ENCODE data around the gene ZNF554. TPM values are rescaled to one million over a fixed set of nuclear protein-coding genes. Genes with fewer than 3 reads are reported as not detected.

Gene ZNF554
- total and polyA plus RNA-seq, 2 of the 8 experiments (the other 6 are each of a cell fraction or from before 2014, with no cell fraction given): 1.8 to 5.7 TPM

GRCh38 chr19:2805261-2805900 is 14.3 kb upstream of the ZNF554 start:
- H4K20me1 ChIP-seq (replicated peaks in 1 of 2; ENCODE audit: control insufficient read depth in 1 of 2, insufficient read depth in 2 of 2, low read length in 2 of 2): peaks cover 9 to 31% of the 10 kb centered on the region in 2 experiments
- WGBS, 2 experiments (ENCODE audit: extremely low coverage in 1 of 2, insufficient coverage in 1 of 2, insufficient read length in 1 of 2, insufficient replicate concordance in 2 of 2, low coverage in 1 of 2, low lambda C conversion rate in 2 of 2, missing lambda C conversion rate in 1 of 2): 95% methylated on average over 17 of the region's 28 CpGs; no CpG with 5 or more reads in 1 of the 2 experiments
- no peak overlapping the region for H2BK12ac ChIP-seq (ENCODE audit: low read depth, low read length)
- H4K5ac ChIP-seq (ENCODE audit: insufficient read length, low read depth, low read length): no peak overlapping the region
- no peak overlapping the region for H3K4me2 ChIP-seq (ENCODE audit: insufficient read depth in 1 of 2, low read depth in 2 of 2, low read length in 2 of 2)
- H2BK5ac ChIP-seq (ENCODE audit: low read depth, low read length): no peak overlapping the region
- H3K79me1 ChIP-seq (ENCODE audit: low read depth, low read length): peaks cover 11% of the 10 kb centered on the region
- no peak overlapping the region for H2AK5ac ChIP-seq (ENCODE audit: low read depth, low read length)
- H3K27ac ChIP-seq (ENCODE audit: low read depth, low read length): no peak overlapping the region
- H2BK15ac ChIP-seq (ENCODE audit: low read length): no peak overlapping the region
- H3K23me2 ChIP-seq (ENCODE audit: low read depth, low read length): peaks cover 7% of the 10 kb centered on the region; the same call in 1 of the 2 replicates
- H3K9me3 ChIP-seq (ENCODE audit: insufficient read depth in 2 of 2, low read depth in 1 of 2, low read length in 1 of 2): no peaks in the 10 kb centered on the region
- H2AFZ ChIP-seq (ENCODE audit: low read length): no peak overlapping the region
- H3K14ac ChIP-seq (ENCODE audit: insufficient read length): no peak overlapping the region
- no peaks in the 10 kb centered on the region; a peak in 1 of 7 replicates for H3K4me1 ChIP-seq (replicated peaks in 1 of 4; ENCODE audit: control insufficient read depth in 3 of 4, insufficient read depth in 4 of 4, low read length in 3 of 4)
- H4K8ac ChIP-seq (ENCODE audit: extremely low read depth, insufficient read depth, low read length): no peak overlapping the region
- ChIA-PET CTCF (ENCODE audit: partially characterized antibody) (no interaction called here), POLR2A (ENCODE audit: partially characterized antibody) (no interaction called here)
- no peaks in the 10 kb centered on the region for H3K27me3 ChIP-seq (replicated peaks in 1 of 4; ENCODE audit: control insufficient read depth in 3 of 4, extremely low read depth in 1 of 4, insufficient read depth in 3 of 4, low read length in 3 of 4)
- H3K4me3 ChIP-seq (ENCODE audit: extremely low read depth in 1 of 4, insufficient read depth in 2 of 4, low read depth in 3 of 4, low read length in 4 of 4): no peak overlapping the region
- no peak overlapping the region for H4K91ac ChIP-seq (replicated peaks; ENCODE audit: insufficient read length, low read length)
- DNase-seq (ENCODE audit: low read depth in 1 of 2, low spot score in 2 of 2) (no peak), FAIRE-seq (no peak)
- H3K4ac ChIP-seq (replicated peaks; ENCODE audit: insufficient read length, low read depth, low read length): no peak overlapping the region
- H2BK20ac ChIP-seq (ENCODE audit: low read length): no peak overlapping the region
- H3K18ac ChIP-seq (ENCODE audit: extremely low read depth, low read length): no peak overlapping the region
- H3K36me3 ChIP-seq (ENCODE audit: control insufficient read depth in 2 of 4, insufficient read depth in 4 of 4, low read length in 3 of 4): peaks cover 9 to 72% (median 55%) of the 10 kb centered on the region in 4 experiments; a peak in 7 of 8 replicates
- H3K23ac ChIP-seq (ENCODE audit: insufficient read length): no peak overlapping the region
- no peak overlapping the region for H3K56ac ChIP-seq (replicated peaks; ENCODE audit: insufficient read length, low read depth, low read length)
- H3K9ac ChIP-seq (replicated peaks in 1 of 4; ENCODE audit: extremely low read depth in 1 of 4, low read depth in 3 of 4, low read length in 3 of 4): no peak overlapping the region
- H2BK120ac ChIP-seq (replicated peaks; ENCODE audit: low read depth, low read length): no peak overlapping the region
- H3K79me2 ChIP-seq (ENCODE audit: control insufficient read depth in 1 of 2, insufficient read depth in 2 of 2, low read length in 2 of 2): no peaks in the 10 kb centered on the region
- TF ChIP-seq JUN (IDR thresholded peaks at IDR 0.05; ENCODE audit: low read depth, low read length): no peak
- no peak for TF ChIP-seq RNF2 (IDR thresholded peaks at IDR 0.05; ENCODE audit: borderline replicate concordance, low read depth, low read length, missing control alignments, poor library complexity, severe bottlenecking)
- TF ChIP-seq TBP (IDR thresholded peaks at IDR 0.05; ENCODE audit: low read depth, low read length): no peak
- TF ChIP-seq KDM5A (IDR thresholded peaks at IDR 0.05; ENCODE audit: low read length): no peak
- no peak for TF ChIP-seq BCL11A (IDR thresholded peaks at IDR 0.05; ENCODE audit: low read depth in 2 of 2, low read length in 2 of 2)
- no peak for TF ChIP-seq EP300 (IDR thresholded peaks at IDR 0.05; ENCODE audit: borderline replicate concordance in 1 of 2, low read depth in 2 of 2, low read length in 2 of 2)
- no peak for TF ChIP-seq POLR2AphosphoS5 (IDR thresholded peaks at IDR 0.05; ENCODE audit: low read depth, low read length)
- TF ChIP-seq CEBPB (IDR thresholded peaks at IDR 0.05; ENCODE audit: low read depth, low read length): no peak
- no peak for TF ChIP-seq EZH2 (IDR thresholded peaks at IDR 0.05; ENCODE audit: low read depth, low read length, severe bottlenecking)
- no peak for TF ChIP-seq JUND (IDR thresholded peaks at IDR 0.05; ENCODE audit: low read length)
- no peak for TF ChIP-seq RXRA (IDR thresholded peaks at IDR 0.05; ENCODE audit: insufficient read depth, low read depth, low read length)
- TF ChIP-seq SUZ12 (IDR thresholded peaks at IDR 0.05; ENCODE audit: low read length): no peak
- no peak for TF ChIP-seq CBX8 (IDR thresholded peaks at IDR 0.05; ENCODE audit: borderline replicate concordance, low read depth, low read length)
- TF ChIP-seq TEAD4 (IDR thresholded peaks at IDR 0.05; ENCODE audit: low read depth, low read length): no peak
